NCI-H2029 treated with DMSO at 0.1 percent for 48 hours (cell line): ENCODE data around the gene SLC25A45.
"Not testable (repeated sequence)": the region's sequence is repeated elsewhere in the genome, so short reads cannot be mapped to it uniquely, and the experiment has no call there.

Experiments
- DNase-seq: peaks from one replicate; lab custom pipeline; 2025; lab: John Stamatoyannopoulos, UW

SLC25A45 gene

DNA sequence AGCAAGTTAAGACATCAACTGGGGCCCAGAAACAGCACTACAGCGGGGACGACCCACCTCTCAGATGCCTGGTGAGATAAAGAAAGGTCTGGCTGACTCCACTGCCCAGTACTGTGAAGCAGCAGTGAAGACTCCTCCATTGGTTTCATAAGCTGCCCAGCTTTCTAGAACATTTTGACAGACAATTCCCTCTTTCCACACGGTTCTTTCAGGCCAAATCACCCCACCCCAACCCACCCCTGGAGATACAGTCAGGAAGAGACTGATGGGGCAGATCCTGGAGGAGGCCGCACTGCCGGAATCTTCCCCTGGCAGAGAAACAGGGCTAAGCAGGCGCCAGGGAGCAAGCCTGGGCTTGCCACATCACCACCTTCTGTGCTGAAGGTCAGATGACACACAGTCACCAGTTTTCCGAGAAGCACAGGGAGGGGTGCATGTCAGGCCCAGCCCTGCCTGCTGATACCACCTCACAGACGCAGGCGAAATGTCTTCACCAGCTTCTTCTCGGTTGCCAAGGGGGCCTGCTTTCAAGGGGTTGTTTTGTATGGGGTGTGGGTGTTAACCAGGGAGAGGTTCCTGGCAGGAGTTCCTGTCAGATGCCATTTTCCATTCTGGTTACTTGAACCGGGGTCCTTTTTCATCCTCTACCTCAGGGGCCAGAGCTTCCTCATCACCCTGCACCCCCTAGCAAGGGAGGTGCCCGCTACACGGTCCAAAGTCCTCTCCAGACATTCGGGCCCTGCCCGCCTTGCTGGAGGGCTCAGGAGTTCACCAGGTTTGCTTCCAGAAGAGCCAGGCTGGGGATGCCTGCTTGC, 38.7 kb upstream of the SLC25A45 start:
- peak; percentile 61 for DNase-seq

DNA sequence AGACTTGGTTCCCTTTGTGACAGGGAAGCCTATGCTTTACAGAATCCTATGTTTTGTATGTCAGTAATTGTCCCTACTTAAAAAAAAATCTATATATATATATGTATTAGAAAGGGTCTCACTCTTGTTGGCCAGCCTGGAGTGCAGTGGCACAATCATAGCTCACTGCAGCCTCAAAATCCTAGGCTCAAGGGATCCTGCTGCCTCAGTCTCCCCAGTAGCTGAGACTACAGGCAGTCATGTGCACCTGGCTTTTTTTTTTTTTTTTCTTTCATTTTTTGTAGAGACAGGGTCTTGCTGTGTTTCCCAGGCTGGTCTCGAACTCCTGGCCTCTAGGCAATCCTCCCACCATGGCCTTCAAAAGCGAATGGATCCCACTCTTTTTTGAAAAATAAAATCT, 38.1 kb upstream of the SLC25A45 start:
- no peak for DNase-seq

DNA sequence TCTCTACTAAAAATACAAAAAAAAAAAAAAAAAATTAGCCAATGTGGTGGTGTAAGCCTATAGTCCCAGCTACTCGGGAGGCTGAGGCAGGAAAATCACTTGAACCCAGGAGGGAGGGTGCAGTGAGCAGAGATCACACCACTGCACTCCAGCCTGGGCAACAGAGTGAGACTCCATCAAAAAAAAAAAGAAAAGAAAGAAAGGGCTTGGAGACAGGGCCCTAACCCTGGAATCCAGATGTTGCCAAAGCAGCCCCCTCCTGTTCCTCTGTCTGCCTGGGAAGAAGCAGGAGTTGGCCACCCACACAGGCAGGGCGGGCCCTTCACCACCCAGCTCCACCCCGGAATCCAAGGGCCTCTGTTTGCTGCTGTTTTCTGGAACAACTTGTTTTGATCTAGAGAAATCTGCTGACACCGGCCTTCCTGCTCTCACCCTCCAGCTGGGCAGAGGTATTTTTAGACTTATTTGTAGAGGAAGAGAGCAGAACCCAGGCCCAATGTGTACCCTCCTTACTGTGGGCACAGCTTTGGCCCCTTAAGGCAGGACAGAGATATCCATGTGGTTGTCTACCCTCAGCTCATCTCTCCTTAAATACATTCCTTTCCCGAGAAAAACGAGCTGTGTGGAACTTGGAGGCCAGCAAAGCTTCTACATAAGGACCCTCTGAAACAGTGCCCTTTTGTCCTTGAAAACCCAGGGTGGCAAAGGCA, 37.5 kb upstream of the SLC25A45 start:
- DNase-seq = peak; percentile 88

DNA sequence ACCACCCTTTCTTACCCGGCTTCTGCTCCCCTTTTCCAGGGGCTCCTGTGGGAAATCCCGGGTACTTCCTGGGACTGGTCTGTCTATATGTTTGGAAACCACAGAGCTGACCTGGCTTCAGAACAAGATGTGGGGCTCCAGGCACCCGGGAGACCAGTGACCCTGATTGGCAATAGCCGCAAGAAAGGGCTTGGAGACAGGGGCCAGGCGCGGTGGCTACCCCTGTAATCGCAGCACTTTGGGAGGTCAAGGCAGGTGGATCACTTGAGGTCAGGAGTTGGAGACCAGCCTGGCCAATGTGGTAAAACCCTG, 37.0 kb upstream of the SLC25A45 start:
- no peak for DNase-seq

DNA sequence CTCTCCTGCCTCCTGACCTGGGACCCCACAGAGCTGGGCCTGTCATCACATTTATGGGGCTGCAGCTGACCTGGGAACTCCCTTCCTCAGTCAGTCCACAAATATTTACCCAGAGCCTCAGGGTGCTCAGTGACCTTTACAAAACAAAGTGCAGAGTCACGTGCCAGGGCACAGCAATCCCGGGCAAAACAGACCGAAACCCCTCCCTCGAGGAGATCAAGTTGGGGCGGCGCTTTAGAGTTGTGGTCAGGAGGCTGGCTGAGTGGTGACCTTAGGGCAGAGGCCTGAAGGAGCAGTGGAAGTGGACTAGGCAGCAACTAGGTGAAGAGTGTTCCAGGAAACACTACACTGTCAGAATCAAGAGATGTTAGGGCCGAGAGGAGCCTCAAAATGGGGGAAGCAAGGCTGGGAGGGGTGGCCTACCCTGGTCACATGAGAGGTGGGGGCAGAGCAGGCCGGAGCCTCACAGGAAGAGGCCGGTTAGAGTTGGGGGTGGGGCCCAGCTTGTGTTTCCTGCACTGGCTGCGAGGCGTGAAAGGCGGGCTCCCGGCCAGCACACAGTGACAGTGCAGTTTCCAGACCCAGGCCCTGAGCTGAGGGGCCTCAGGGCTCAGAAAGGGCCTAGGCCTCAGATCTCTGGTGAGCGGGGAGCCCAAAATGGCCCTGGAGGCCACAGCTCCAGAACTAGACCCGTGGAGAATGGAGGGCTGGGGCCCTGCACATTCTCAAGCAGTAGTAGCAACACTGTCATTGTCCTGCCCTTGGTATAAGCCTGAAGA, 36.4 kb upstream of the SLC25A45 start:
- DNase-seq = peak; percentile 98

DNA sequence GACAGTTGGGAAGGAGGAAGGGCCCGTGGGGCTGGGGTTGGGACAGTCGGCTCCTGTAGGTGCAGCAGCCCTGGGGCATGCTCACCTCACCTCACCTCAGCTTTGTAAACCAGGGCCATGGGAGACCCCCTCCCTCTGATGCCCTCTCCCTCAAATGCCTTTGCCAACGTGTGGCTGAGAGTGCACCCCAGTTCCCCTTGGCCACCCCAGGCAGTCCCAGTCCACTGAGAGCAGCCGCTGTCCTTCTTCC, 35.9 kb upstream of the SLC25A45 start:
- no peak for DNase-seq

DNA sequence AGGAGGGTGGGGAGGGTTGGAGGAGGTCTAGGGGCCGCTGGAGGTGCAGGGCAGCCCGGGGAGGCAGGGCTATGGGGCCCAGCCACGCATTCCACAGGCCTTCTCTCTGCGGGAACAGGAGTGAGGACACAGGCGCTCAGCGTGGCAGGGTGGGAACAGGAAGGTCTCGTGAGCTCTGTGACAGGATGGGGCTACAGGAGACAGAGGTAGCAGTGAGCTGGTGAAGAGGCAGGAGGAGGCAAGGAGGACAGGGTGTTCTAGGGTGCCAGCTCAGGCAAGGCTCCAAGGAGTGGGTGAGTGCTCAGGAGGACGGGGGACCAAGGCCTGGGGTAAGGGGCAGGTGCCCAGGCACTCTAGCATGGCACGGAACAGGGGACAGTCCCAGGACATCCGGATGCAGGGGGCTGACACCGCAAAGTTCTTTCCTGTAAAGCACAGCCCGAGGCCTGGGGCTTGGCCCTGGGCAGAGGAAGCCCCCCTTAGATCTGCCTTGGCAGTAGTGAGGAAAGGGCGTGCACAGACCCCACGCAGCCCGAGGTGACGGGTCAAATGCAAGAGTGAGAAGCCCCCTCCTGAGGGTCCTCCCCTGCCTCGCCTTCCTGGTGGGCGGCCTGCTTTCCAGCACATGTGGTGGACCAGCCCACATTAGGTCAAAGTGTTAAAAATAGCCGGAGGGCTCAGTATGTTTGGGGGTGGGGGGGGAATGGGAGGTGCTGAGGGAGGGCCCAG, 35.4 kb upstream of the SLC25A45 start:
- no peak for DNase-seq

DNA sequence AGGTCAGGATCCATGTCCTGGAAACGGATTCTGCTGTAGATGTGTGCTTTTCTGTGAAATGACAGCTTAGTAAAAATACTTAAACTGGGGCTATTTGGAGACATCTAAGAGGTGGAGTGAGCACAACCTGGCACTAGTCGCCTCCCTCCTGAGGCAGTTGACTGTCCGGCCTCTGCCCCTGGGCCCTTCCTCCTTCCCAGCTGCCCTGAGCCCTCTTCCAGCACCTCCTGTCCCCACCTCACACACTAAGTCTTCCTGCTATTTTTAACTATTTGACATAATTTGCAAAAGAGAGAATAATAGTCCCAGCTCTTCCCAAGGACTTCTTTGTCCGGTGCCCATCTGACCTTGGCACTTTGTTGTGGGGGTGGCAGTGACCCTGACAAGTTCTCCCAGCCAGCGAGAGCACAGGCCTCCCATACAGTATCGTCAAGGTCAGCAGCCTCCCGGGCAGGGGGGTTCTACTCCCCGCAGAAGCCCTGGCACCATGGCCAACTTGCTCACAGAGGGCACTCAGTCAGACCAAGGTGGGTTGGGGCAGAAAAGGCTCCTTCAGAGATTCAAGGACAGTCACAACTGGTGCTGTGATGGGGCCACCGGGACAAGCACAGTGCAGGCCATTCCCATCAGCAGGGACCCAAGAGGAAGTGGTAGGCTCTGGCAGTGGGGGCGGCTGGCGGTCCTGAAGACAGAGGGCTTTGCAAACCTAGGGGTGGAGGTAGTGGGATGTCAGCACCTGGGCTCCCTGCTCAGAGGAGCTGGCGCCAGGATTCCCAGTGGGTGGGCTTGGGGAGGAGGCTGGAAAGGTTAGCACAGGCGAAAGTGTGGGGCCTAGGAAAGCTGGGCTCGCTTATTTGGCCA, 34.6 kb upstream of the SLC25A45 start:
- DNase-seq = no peak

DNA sequence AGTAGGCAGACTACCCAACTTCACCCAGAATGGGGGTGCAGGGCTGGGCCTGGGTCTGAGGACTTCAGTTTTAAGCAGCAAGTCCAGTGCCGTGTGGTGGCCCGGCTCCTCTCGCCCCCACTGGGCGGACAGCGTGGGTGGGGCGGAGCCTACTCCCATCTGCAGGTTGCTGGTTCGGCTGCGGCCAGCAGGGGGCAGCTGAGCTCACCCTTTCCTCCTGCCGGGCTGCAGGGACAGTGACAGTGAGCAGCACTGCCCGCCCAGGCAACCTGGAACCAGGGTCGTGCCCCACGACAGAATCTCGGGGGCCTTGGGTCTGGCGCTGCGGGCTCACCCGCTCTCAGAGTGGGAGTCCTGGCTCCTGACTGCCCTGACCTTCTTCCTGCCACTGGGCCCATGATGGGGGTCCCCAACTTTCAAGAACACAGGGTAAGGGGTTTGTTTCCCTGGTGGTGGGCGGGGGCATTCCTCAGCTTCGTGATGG, 33.9 kb upstream of the SLC25A45 start:
- DNase-seq = peak; percentile 62

DNA sequence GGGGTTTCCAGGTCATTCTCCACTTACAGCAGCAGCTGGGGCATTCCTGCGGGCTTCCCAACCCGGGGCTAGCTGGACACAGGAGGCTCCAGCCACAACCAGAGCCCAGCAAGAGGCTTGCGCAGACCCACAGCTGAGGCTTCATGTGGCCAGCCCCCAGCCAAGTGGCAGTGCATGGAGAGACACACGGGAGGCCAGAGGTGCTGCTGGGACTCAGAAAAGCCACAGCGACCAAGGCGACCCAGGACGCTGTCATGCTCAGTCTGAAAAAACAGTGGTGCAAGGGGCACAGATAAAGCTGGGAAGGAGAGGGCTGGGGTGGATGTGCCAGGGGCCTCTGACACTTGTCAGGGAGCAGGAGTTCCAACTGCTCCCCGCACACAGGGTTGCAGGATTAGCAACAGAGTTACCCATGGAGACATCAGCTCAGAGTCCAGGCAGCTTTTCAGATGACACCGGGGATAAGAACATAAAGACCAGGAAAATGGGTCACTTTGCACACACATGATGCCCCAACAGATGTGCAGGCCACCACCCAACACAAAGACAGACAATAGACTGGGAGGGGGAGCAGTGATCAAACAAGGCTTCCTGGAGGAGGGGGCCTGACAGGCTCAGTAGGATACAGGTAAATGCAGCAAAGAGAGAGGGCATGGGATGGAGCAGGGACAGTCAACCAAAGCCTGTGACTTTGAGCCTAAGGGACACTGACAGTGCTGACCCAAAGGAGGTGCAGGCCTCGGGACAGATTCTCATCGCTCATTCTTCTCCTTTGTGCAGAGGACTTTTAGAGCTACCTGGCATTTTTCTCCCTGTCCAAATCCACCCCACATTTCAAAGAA, 33.3 kb upstream of the SLC25A45 start:
- DNase-seq = no peak

DNA sequence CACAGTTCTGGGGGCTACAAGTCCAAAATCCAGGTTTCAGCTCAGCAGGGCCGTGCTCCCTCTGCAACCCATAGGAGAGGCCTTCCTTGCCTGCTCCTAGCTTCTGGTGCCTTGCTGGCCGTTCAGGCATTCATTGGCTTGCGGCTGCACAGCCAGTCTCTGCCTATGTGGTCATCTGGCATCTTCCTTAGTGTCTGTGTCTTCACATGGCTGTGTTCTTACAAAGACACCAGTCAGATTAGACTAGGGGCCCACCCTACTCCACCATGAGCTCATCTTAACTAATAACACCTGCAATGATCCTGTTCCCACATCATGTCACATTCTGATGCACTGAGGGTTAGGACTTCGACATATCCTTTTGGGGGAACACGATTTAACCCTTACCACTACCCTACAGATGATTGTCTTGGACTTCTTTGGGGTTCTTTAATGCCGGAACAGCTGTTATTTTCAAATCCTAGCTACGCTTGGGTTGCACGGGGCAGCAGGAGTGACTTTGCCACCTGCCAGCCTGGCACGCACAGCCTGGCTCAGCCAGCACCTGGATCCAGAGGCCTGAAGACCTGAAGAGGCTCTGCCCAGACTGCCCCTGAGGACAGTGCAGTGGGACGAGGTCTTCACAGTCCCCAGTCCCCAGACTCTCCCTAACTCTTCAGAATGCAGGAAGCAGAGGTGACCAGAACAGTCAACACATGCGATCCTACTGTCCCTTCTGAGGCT, 32.5 kb upstream of the SLC25A45 start:
- DNase-seq = no peak

DNA sequence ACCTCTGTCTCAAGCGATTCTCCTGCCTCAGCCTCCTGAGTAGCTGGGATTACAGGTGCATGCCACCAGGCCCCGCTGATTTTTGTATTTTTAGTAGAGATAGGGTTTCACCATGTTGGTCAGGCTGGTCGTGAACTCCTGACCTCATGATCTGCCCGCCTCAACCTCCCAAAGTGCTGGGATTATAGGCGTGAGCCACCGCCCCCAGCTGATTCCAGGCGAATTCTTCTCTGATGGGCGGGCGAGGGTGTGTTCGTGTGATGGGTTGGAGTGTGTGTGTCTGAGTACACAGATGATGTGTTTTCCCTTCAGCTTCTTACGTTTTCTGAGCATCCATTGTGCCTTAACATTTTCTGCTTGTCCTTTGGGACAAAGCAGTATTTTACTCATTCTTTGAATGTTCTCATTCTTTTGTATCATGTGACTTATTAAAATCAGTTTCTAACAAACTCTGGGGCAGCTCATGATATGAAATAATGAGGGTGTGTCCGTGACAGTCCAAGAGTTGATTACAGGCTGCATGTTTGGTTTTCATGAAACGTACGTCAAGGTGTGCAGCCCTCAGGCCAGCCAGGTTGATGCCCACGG, 30.7 kb upstream of the SLC25A45 start:
- DNase-seq = not testable (repeated sequence)

DNA sequence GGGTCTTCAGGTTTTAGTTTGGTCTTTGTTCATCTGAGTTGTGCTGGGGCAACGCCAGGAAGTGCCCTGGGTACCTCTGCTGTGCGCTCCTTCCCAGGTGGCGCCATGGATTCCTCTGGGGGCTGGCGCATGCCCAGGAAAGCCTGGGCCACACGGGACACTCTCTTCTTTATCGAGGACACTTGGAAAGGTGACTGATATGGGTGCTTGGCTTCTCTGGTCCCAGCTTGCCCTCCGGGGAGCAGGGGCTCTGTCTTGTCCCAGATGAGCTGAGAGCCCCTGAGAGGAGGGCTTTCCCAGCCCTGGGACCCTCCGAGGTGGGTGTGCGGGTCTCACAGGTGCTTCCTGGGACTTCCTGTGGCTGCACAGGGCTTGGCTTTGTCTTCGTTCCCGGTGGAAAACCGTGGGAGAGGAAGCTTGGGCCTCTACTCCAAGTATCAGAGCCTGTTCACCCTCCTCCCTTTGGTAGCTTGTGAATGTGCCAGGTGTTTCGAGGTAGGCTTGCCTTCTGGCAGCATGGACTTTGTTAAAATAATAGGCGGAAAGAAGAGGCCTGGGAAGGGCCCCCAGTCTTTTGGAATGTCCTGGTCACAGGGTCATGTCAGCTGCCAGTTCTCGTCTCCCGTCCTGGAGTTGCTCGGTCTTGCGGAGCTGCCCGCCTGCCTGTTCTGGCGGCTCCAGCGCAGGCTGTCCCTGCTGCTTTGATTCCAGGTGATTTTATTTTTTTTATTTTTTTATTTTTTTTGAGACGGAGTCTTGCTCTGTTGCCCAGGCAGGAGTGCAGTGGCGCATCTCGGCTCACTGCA, 30.0 kb upstream of the SLC25A45 start:
- no peak for DNase-seq

DNA sequence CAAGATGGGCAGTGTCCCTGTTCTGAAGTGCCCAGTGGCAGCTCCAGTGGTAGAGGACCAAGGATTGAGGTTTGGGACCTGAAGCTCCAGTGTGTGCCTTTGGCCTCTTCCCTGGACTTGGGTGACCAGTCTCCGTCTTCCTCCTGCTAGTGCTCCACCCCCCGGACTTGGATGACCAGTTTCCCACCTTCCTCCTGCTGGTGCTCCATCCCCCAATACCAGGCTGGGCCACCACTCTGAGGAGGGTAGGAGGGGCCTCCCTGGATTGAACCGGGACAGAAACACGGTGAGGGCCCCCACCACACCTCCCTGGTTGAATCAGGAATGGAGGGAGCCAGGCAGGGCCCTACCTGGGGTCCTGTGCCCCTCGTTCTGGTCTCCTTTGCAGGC, 29.2 kb upstream of the SLC25A45 start:
- DNase-seq = no peak

DNA sequence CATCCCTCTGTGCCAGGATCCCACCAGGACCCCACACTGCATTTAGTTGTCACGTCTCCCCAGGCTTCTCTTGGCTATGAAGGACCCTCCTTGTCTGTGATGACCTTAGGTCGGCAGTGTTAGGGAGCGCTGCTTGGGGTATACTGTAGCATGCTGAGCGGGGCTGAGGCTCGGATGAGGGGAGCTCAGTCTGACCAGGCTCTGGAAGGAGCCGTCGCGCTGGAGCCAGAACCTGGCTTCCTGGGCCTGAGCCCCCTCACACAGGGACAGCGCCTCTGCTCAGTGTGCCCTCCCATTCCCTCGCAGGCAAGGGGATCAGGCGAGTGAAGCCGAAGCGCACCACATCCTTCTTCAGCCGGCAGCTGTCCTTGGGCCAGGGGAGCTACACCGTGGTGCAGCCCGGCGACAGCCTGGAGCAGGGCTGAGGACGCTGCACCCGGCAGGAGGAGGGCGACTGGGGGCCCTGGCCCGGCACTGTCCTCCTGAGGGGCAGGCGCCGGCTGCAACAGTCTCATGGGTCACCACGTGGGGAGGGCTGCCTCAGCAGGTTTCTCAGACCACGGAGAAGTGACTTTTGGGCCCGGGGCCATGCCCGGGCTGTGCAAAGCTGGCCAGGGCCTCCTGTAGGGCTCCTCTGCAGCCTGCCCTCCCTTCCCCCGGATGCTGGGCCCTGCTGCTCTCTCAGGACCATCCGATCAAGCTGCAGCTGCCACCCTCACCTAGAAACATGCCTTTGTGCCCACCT, 28.7 kb upstream of the SLC25A45 start:
- no peak for DNase-seq

DNA sequence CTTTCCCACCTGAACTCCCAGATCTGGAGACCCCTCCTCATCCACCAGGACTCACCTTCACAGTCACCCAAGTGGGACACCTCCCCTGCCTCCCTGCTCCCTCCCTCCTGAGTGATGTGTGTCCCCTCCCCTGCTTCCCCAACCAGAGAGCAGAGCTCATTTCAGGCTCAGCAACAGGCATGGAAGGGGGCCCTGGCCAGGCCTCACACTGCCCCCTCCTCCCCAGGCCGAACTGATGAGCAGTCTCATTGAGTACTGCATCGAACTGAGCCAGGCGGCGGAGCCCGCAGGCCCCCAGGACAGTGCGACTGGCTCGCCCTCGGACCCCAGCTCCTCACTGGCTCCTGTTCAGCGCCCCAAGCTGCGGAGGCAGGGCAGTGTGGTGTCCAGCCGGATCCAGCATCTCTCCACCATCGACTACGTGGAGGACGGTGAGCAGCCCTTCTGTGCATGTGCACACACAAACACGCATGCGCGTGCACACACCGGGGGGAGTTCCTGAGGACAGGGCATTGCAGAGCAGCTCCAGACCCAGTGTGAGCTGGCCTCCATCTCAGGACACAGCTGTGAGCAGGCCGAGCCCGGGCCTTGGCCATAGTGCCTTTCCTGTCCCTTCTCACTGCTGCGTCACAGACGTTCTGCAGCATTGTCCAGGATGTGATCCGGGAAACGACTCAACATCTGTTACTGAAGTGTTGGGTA, 22.3 kb upstream of the SLC25A45 start:
- no peak for DNase-seq

DNA sequence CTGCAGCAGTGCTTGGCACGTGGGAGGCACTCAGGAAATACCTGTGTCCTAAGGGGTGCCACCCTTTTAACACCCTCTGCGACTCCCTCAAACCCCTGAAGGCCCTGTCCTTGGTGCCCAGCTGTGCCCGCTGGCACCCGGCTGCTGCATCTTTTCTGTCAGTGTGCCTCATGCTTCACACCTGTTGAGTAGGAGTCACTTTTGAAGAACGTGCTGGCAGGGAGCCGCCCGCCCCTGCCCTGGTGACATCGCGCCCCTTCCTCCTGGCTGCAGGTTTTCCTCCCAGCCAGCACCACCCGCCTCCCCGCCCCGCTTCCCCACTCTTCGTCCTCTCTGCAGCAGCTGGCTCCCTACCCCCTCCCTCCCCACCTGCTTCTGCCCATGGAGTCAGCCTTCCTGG, 21.8 kb upstream of the SLC25A45 start:
- DNase-seq = no peak
